Measurements from ENCODE around the gene POLA2.

DNA sequence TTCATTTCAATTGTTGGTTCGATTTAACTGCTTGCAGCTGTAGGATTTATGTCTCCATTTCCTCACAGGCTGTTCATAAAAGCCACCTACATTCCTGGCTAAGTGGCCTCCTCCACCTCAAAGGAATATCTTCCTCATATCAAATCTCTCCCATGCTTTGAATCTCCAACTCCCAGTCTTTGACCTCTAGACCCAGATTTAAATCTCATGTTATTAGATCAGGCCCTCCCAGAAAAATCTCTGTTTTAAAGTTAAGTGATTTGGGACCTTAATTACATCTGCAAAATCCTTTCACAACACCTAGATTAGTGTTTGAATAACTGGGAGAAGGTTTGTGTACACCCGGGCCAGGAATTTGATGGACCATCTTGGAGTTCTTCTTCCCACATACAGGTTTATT is 33.9 kb upstream of the POLA2 start:
- TF ChIP-seq MAX (IDR thresholded peaks at IDR 0.05) (no peak), EGR1 (IDR thresholded peaks at IDR 0.05; ENCODE audit: low read depth in 2 of 2) (no peak)
- TF ChIP-seq, protein P1, sequence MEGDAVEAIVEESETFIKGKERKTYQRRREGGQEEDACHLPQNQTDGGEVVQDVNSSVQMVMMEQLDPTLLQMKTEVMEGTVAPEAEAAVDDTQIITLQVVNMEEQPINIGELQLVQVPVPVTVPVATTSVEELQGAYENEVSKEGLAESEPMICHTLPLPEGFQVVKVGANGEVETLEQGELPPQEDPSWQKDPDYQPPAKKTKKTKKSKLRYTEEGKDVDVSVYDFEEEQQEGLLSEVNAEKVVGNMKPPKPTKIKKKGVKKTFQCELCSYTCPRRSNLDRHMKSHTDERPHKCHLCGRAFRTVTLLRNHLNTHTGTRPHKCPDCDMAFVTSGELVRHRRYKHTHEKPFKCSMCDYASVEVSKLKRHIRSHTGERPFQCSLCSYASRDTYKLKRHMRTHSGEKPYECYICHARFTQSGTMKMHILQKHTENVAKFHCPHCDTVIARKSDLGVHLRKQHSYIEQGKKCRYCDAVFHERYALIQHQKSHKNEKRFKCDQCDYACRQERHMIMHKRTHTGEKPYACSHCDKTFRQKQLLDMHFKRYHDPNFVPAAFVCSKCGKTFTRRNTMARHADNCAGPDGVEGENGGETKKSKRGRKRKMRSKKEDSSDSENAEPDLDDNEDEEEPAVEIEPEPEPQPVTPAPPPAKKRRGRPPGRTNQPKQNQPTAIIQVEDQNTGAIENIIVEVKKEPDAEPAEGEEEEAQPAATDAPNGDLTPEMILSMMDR (IDR thresholded peaks at IDR 0.05; ENCODE audit: low read depth, low read length, missing input control), result no peak
